ENCODE measurements around the gene MYH10. TPM values are rescaled to one million over a fixed set of nuclear protein-coding genes. Genes with fewer than 3 reads are reported as not detected.

MYH10 gene
- total and polyA plus RNA-seq, 9 of the 15 experiments (the other 6 are each of a cell fraction or from before 2014, with no cell fraction given) = 16.3 to 95.3 (median 39.7) TPM

DNA sequence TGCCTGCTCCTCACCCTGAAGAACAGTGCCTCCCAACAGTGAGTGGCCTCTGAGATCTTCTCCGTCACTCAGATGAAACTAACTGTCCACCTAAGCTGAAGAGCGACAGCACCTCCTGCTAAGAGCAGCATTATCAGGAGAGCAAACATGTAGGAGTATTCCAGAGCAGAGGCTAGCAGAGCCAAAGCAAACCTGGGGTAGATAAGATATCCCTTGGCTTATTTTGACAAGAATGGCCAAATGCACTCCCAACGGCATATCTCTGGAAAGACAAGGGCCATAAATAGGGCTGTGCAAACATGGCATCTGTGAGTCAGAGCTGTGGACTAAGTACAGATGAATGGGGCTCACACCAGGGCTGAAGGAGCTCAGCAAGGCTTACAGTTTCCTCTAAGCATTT, 98.5 kb downstream of the MYH10 start (continued):
- no peak for TF ChIP-seq ATF6 (CRISPR knock-in tag; IDR thresholded peaks at IDR 0.05)
- peak; percentile 21; the same call in 1 of the 2 replicates for TF ChIP-seq VEZF1 (CRISPR knock-in tag; IDR thresholded peaks at IDR 0.05)
- TF ChIP-seq, protein P1, sequence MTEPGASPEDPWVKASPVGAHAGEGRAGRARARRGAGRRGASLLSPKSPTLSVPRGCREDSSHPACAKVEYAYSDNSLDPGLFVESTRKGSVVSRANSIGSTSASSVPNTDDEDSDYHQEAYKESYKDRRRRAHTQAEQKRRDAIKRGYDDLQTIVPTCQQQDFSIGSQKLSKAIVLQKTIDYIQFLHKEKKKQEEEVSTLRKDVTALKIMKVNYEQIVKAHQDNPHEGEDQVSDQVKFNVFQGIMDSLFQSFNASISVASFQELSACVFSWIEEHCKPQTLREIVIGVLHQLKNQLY (CRISPR knock-in tag; conservative IDR thresholded peaks at IDR 0.05) = no peak
- TF ChIP-seq, protein P2, sequence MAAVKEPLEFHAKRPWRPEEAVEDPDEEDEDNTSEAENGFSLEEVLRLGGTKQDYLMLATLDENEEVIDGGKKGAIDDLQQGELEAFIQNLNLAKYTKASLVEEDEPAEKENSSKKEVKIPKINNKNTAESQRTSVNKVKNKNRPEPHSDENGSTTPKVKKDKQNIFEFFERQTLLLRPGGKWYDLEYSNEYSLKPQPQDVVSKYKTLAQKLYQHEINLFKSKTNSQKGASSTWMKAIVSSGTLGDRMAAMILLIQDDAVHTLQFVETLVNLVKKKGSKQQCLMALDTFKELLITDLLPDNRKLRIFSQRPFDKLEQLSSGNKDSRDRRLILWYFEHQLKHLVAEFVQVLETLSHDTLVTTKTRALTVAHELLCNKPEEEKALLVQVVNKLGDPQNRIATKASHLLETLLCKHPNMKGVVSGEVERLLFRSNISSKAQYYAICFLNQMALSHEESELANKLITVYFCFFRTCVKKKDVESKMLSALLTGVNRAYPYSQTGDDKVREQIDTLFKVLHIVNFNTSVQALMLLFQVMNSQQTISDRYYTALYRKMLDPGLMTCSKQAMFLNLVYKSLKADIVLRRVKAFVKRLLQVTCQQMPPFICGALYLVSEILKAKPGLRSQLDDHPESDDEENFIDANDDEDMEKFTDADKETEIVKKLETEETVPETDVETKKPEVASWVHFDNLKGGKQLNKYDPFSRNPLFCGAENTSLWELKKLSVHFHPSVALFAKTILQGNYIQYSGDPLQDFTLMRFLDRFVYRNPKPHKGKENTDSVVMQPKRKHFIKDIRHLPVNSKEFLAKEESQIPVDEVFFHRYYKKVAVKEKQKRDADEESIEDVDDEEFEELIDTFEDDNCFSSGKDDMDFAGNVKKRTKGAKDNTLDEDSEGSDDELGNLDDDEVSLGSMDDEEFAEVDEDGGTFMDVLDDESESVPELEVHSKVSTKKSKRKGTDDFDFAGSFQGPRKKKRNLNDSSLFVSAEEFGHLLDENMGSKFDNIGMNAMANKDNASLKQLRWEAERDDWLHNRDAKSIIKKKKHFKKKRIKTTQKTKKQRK (IDR thresholded peaks at IDR 0.05; ENCODE audit: borderline replicate concordance, low read depth, low read length) = no peak
- no peak for TF ChIP-seq ZNF79 (CRISPR knock-in tag; IDR thresholded peaks at IDR 0.05; ENCODE audit: low read depth)
- TF ChIP-seq CUX1 (CRISPR knock-in tag; IDR thresholded peaks at IDR 0.05) = 0 out of 2 replicates have a peak, but pooled peaks have one; percentile 59
- no peak for TF ChIP-seq ZNF253 (CRISPR knock-in tag; conservative IDR thresholded peaks at IDR 0.05)
- no peak for TF ChIP-seq KAT7 (CRISPR knock-in tag; IDR thresholded peaks at IDR 0.05; ENCODE audit: borderline replicate concordance)
- TF ChIP-seq FOS (IDR thresholded peaks at IDR 0.05; ENCODE audit: extremely low read depth, insufficient read length) = no peak
- TF ChIP-seq CREB3L1 (IDR thresholded peaks at IDR 0.05; ENCODE audit: borderline replicate concordance, low read depth) = no peak

All from K562 (cell line).